HG02870 (cell line): ENCODE data around the gene FXYD2.

Experiments
- ATAC-seq: cut with Tn5 transposase; IDR thresholded peaks from one replicate; pipeline ENCODE4 v1.9.1; 2021; ENCODE audit warnings: mild to moderate bottlenecking, moderate library complexity; ENCODE audit not compliant: unreplicated experiment

FXYD2 gene

DNA sequence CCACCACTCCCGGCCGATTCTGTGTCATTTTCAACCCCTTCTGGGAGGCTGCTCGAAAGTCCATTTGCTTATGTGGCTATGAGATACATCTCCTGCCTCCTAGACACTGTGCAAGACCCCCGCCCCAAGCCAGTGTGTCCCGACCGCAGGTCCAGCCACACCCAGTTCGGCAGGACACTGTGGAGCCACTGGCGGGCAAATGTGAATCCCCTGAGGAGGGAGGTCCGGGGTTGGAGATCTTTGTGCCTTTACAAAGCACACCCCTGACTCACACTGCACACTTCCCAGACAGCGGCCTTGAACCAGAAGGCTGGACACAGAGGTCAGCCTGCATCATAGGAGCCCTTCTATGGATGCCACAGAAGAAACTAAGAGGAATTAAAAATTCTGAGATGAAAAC lies 34.5 kb upstream of the FXYD2 start:
- no peak for ATAC-seq

DNA sequence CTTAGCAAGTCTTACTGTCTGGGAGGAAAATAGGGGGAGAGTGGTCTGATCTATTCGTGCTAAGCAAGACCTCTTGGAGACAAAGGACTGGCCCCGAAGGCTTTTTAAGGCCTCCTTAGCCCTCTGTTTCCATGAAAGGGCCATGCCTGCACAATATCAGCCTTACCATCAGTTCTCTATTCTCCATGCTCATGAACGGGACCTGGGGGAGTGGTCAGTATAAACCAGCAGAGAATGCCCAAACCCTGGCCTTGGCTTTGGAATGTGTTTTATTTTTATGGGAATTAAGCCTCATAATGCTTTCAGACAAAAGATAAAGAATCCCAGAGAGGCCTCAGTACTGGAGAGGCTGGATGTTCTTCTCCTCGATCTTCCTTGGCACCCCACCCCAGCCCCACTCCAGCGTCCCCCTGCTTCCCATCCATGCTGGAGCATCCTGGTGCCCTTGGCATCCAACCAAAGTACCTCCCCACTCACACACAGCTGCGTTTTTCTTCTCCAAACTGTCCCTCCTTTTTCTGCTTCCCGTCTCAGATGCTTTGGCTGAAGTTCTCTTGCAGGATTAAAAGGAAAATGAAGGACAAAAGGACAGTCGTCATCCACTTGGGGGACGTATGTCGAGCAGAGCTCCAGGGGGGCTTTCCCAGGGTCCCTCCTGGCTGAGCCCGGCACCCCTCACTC lies 33.3 kb upstream of the FXYD2 start:
- ATAC-seq = no peak

DNA sequence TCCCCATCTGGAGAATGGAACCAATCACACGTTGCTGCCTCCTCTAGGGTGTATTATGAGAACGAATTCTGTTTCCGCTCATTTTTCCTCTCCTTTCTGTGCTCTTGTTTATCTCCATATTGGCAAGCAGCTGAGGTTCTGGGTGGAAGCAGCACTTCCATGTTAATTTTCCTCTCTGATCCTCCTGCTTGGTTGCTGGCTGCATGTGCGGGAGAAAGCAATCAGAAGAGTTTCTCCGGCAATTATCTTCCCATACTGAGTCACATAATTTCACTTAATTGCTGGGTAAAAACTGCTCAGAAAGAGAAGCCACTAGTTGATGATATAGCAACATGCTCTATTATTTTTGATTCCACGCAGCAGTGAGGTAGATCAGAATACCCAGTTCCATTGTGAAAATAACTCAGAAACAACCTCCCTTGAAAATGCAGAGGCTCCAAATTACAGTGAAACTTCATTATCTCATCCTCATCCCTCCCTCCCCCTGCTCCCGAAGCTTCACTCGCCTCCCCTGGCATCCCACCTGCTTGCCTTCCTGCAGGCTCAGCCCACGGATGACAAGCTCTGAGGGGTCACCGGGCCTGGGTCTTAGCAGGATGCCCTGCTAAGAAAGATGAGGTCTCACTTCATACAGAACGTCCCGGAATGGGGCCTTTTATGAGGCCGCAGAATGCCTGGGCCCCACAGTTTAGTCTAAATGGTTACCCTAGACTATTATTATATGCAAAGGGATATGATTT lies 31.5 kb upstream of the FXYD2 start:
- no peak for ATAC-seq

DNA sequence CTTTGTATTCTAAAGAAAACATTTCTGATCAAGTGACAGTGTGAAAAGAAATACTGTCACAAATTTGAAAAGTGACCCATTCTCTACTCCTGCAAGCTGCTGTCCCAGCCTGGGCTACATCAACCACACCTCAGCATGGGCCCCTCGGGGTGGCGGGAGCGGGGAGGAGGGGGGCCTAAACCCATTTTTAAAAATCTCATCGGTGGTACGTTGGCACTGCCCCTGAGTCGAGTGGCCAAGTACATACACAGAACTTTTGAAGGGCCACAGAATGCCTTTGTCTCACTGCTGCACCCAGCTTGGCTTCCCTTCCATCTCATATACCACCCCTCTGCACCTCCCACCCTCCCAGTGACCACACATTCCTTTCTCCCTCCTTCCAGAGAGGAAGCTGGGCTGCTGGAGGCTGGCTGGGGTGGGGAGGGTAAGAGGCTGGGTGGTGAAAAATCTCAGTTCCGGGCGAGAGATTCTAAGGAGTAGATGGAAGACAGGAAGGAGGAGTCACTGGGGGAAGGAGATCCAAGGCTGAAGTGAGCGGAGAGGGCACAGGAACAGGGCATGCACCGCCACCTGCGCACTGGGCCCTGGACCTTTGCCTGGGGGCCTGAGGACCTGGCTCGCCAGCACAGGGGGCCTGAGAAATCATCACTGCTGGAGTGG lies 30.8 kb upstream of the FXYD2 start:
- no peak for ATAC-seq

DNA sequence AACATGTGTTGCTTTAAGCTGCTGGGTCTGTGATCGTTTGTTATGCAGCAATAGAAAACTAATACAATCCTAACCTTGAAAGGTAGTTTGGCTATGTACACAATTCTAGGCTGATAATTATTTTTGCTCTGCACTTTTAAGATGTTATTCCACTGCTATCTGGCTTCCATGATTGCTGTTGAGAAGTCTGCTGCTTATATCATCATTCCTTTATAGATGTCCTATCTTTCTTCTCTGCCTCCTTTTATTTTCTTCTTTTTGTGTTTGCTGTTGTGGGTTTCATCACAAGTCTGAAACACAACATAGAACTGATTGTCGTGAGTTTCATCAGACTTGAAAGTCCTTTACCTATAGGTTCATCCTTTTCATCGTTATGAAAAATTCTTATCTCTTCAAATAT lies 27.8 kb upstream of the FXYD2 start:
- no peak for ATAC-seq

DNA sequence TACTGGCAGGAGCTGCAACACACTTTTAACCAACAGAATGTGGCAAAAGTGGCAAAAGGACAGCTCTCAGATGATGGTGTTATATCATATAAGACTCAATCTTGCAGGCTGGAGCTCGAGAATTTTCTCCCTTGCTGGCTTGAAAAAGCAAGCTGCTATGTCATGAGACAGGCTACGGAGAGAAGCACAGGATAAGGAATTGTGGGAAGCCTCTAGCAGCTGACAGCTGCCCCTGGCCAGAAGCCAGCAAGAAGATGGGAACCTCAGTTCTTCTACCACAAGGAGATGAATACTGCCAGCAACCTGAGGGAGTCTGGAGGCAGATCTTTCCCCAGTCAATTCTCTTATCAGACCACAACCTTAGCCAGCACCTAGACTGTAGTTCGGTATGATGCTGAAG lies 27.3 kb upstream of the FXYD2 start:
- ATAC-seq = no peak

DNA sequence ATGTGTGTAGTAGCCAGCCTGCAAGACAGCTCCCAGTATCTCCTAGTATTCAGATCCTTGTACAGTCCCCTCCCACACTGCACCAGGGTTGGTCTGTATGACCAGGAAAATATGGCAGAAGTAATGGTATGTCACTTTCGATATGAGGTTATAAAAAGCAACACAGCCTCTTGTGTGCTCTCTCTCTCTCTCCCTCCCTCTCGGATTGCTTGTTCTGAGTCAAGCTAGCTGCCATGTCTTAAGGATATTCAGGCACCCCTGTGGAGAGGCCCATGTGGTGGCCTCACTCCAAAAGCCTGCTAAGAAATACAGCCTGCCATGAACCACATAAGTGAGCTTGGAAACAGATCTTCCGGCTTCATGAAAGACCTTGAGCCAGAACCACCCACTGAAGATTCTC lies 26.6 kb upstream of the FXYD2 start:
- ATAC-seq = no peak

DNA sequence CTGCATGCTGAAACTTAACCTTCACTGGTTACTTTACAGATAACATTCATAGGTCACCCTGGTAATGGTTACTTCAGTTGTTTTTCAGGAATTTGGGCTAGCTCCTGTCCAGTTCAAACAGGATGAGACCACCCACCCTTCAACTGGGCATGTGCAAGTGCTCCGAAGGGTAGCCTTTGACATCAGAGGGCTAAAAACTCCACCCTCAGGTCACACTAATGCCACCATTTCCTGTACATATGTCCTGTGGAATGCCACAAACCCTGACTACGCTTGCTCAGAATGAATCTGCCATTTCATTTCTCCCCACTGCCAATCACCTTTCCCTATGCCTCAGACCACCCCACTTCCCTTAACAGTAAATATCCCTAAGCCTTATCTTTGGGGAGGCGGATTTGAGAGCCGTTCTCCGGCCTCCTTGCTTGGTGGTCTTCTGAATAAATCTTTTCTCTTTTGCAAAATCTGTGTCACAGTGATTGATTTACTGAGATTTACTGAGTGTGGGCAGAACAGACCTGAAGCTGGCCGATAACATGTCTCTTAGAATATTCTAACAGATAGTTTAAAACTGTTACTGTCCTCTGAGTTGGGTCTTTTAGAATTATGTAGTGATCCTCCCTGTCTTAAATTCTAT lies 25.4 kb upstream of the FXYD2 start:
- no peak for ATAC-seq

DNA sequence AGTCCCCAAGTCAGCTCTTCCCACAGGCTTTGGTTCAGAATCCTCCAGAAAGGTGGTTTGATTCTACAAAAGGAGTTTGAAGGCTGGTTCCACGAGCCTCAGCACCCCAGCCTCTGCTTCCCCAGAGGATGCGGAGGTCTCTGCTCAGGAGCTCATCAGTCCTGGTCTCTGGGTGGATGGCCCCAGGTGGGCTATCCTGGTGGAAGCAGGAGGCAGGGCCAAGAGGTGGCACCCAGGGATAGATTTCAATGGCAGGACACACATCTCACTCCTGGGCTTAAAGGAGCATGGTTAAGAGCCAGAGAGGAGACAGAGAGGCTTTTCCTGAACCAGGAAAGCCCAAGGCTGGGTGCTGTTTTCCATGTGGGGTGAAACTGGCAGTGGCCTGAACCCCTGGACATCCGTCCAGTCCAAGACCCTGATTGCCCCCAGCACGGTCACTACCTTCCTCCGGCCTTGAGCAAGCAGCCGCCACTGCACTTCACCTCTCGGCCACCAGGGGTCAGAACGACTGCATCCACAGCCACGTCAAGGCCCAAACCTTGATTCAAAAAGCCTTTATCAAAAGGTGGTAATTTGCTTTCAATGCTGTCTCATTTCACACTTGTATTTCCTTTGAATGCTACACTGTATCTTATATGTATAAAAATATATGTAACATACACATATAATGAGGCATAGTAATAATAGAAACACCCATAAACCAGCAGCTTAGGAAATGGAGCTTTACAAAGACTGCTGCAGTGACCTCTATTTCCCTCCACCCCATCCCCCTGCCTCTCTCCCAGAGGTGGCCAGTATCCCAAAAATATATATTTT lies 19.3 kb upstream of the FXYD2 start:
- ATAC-seq = no peak

DNA sequence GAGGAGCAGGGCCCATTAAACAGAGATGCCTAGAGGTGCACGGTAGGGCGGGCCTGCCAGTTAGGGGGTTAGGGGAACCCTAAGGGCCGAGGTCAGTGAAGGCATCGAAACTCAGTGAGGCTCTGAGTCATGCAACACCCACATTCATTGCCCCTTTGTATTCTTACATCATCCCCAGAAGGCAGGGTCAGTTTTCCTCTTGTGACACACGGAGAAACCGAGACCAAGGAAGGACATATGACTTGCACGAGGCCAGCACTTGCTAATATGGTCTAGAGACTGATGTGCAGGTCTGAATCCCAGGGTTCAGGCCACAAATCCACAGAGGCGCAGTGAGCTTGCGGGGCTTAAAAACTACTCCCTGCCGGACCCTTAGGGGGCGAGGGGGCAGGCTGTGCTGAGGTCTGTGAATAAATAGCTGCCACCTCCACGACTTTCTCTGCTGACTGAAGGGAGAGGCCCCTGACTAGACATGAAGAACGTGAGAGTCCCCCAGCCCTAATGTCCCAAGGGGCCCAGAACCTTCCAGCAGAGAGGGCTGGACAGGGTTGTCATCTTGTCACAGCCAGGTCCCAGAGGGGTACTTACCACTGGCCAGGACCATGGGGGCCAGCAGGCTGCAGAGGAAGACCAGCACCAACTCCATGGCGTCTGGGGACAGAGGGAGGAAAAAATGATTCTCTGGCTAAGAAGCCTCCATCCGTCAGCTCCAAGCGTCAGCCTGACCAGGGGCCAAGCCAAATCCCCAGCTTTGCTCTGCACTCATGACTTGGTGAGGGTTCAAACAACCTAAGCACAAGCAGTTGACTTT lies 17.8 kb upstream of the FXYD2 start:
- no peak for ATAC-seq

DNA sequence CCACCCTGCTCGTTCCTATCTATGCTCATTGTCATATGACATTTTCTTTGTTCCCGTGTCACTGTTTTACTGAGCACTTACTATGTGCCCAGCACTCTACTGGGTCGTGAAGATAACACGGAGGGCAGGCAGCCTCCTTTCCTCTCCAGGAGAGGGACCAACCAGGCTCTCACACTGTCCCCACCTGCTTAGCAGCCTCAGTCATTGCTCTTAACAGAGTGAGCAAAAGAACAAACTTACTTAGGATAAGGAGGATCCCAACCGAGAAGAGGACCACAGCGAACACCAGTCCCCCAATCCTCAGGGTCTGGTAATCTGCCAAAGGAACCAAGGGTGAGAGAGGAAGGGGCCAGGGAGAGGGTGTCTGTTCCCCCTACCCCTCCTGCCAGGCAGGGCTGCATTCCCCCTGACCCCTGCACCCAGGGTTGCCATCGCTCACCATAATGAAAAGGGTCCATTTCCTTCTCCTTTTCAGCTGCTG lies 17.0 kb upstream of the FXYD2 start:
- no peak for ATAC-seq

DNA sequence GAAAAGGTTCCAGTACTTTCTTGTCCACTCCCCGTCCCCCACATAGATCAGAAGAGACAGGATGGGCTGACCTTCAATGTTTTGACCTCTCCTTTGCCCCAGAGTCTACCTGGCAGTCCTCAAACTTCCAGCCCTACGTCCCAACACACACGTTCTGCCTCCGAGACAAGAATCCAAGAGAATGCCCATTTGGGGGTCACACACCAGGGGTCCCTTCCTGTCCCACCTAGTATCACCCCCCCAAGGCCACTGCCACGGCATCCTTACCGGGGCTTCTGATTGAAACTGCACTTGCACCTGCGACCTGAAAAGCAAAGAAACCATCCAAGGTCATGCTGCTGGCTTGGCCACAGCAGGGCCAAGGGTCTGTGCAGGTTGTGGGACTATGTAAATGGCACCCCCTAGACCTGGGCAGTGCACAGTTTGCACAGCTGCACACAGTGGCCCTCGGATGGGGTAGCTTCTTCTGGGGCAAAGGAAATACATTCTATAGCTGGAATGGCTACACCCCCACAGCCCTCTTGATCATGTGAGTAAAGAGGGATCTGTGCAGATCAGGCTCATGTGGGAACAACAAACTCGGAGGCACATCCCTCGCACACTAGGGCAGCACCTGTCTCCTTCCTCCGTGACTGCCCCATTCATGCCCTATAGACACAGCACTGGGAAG lies 16.5 kb upstream of the FXYD2 start:
- no peak for ATAC-seq

DNA sequence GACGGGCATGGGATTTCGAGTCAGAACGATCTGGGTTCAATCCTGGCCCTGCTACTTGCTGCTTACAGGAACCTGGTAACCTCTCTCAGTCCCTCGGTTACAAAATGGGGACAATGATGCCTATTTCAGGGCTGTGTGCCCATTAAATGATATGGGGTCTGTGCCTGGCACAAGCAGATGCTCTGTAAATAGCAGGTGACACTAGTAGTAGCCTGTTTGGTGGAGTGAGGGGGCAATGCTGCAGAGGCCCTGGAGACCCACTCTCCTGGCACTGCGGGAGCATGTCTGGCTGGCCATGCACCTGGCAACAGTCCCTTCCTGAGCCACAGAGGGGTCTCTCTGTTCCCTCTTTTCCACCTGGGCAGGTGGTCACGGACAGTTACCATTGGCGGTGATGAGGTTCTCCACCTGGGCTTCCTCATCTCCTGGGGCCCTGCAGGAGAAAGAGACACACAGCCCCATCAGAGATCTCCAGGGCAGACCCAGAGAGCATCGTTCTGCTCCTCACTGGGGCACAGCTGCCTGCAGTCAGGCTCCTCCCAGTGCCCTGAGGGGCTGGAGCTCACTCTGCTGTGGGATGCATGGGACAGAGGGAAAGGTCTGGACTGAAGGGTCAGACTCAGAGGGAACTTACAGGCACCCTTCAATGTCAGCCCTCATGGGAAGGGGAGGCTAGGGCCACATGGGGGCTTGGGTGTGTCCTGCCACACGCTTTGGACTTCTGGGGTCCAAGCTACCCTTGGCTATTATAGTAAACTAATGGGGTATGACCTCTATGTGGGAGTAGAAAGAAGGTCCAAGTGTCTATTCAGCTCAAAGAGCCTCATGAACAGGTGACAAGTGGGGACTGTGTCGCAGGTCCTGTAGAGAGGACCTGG lies 15.6 kb upstream of the FXYD2 start:
- ATAC-seq = no peak

DNA sequence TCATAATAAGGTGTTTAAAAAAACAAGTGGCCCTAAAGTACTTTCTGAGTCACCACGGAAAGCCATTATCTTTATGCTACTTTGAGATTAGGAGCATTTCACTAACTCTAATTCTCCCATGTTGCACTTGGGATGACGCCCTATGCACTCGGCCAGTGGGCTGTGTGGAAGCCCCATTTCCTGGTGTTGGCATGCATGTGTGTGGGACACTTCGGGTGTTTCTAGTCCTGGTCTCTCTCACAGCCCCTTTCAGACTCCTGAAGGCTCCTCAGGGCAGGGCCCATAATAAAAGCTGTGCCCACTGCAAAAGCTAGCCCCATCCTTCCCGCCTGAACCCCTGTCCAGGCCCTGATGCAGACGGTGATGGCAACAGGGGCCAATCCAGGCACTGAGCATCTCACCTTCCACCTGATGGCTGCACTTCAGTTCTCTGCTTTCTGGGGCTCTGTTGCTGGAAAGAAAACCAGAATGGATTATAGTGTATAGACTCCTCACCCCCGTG lies 14.9 kb upstream of the FXYD2 start:
- ATAC-seq = no peak

DNA sequence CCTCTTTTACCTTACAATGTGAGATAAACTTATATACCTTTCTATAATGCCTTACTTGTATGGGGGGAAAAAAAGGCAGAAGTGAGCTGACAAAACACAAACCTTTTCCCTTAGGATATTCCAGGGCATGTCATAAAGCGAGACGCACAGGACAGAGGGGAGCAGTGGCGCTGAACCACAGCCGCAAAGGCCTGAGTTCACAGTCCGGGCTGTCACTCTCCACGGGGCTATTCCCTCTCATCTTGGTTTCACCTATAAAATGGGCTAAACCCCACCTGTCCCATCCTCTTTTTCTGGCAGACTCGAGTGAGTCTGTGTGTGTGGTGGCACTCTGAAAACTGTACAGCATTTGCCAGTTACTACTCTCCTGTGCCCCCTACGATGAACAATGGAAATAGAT lies 14.4 kb upstream of the FXYD2 start:
- ATAC-seq = no peak

DNA sequence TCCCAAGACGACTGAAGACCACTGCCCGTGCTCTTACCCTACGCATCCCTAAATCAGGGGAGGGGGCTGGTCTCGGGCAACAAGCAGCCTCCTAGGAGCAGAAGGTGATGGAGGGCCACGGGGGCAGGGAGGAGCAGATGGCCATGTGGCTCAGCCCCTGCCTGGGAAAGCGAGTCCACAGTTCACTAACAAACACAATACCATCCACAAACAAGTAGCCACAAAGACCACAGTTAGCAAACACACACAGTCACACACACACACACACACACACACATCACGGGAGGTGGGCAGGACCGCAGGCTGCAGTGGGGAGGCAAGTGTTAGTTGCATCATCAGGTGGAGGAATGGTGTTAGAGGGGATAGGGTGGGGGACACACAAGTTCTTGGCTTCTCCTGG lies 13.2 kb upstream of the FXYD2 start:
- ATAC-seq = no peak

DNA sequence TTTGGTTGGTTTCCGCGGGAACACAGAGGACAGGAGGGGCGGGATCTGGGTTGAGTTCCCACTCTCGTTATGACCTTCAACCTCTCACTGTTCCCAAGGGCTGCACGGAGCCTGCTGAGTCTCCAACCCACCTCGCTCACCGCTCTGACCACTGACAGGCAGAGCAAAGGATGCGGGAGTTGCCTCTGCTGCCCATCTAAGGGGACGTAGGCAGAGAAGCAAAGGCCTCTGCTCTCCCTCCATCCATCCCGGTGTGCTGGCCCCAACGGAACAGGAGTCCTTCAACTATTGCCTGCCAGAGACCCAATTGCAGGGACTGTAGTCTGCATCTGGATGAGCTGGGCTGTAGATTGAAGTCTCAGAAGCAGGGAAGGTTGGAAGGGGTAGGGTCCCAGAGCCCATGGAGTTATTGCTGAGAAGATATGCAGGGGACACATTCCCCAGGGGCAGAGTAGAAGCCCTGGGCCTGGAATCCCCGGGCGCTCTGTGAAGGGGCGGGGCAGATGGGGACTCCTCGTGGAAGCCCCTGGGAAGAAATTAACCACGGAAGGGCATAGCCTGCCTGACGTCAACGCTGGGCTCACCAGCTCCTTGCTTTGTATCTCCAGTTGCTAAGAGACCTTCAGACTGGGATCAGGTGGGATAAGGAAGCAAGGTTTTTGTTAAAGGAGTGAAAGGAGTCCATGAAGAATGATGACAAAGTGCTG lies 12.7 kb upstream of the FXYD2 start:
- no peak for ATAC-seq
